ENCODE results near the gene SH3PXD2A.

The SH3PXD2A gene

GRCh38 chr10:103641326-103641725 is 214.1 kb downstream of the SH3PXD2A start:
- H3K4me1 ChIP-seq (ENCODE audit: control insufficient read depth in 1 of 2, insufficient read depth in 1 of 2, low read depth in 1 of 2, low read length in 1 of 2) = no peaks in the 10 kb centered on the region
- H3K9me3 ChIP-seq = no peaks in the 10 kb centered on the region
- no peak overlapping the region for H3K27ac ChIP-seq
- H3K27me3 ChIP-seq = peaks cover 4% of the 10 kb centered on the region
- TF ChIP-seq CTCF (IDR thresholded peaks at IDR 0.05) = no peak
- H3K4me3 ChIP-seq (ENCODE audit: low read depth in 1 of 2, low read length in 1 of 2) = no peak overlapping the region
- no peaks in the 10 kb centered on the region for H3K36me3 ChIP-seq

GRCh38 chr10:103640436-103641181 is 214.8 kb downstream of the SH3PXD2A start:
- no peak for TF ChIP-seq CTCF (IDR thresholded peaks at IDR 0.05)
- H3K9me3 ChIP-seq = no peaks in the 10 kb centered on the region
- peaks cover 4% of the 10 kb centered on the region for H3K27me3 ChIP-seq
- no peak overlapping the region for H3K4me3 ChIP-seq (ENCODE audit: low read depth in 1 of 2, low read length in 1 of 2)
- H3K4me1 ChIP-seq (ENCODE audit: control insufficient read depth in 1 of 2, insufficient read depth in 1 of 2, low read depth in 1 of 2, low read length in 1 of 2) = no peaks in the 10 kb centered on the region
- no peak overlapping the region for H3K27ac ChIP-seq
- no peaks in the 10 kb centered on the region for H3K36me3 ChIP-seq

- Histone ChIP-seq H3K4me3 (ENCODE audit: low read depth in 1 of 2, low read length in 1 of 2) (no peak overlapping the region), H3K27me3 (no peaks in the 10 kb centered on the region), H3K27ac (no peak overlapping the region), H3K36me3 (no peaks in the 10 kb centered on the region), H3K9me3 (no peaks in the 10 kb centered on the region), H3K4me1 (ENCODE audit: control insufficient read depth in 1 of 2, insufficient read depth in 1 of 2, low read depth in 1 of 2, low read length in 1 of 2) (no peaks in the 10 kb centered on the region)
- no peak for TF ChIP-seq CTCF (IDR thresholded peaks at IDR 0.05)
These were observed 216.4 kb downstream of the SH3PXD2A start for GRCh38 chr10:103638948-103639347.

DNA sequence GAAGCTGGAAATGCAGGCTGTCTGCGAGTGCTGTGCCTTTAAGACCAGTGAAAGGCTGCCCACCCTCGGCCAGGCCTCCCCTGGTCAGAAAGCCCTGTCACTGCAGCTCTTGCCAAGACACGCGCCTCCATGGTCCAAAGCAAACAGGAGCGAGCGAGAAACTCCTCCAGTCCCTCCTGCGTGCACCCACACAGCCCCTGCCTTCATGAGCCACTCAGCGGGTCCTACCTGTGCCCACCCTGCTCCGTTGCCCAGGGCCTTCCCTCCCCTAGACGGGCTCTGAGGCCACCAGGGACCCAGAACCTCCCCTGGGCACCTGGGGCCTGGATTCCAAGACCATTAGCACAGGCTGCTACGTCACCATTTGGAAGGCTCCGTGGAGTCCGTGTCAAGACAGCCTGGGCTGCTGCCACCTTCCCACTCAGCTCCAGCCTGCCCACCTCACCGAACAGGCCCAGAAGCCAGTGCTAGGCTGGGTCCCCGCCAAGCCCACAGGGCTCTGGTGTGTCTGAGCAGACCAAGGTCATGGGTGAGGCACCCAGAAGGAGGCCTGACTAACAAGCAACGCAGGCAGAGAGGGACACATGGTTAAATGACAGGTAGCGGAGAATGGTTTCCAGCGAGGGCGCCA is 217.3 kb downstream of the SH3PXD2A start:
- Histone ChIP-seq H3K36me3 (no peaks in the 10 kb centered on the region), H3K27ac (no peak overlapping the region), H3K4me1 (ENCODE audit: control insufficient read depth in 1 of 2, insufficient read depth in 1 of 2, low read depth in 1 of 2, low read length in 1 of 2) (no peaks in the 10 kb centered on the region), H3K4me3 (ENCODE audit: low read depth in 1 of 2, low read length in 1 of 2) (no peak overlapping the region), H3K9me3 (no peaks in the 10 kb centered on the region), H3K27me3 (no peaks in the 10 kb centered on the region)
- TF ChIP-seq CTCF (IDR thresholded peaks at IDR 0.05) = no peak

DNA sequence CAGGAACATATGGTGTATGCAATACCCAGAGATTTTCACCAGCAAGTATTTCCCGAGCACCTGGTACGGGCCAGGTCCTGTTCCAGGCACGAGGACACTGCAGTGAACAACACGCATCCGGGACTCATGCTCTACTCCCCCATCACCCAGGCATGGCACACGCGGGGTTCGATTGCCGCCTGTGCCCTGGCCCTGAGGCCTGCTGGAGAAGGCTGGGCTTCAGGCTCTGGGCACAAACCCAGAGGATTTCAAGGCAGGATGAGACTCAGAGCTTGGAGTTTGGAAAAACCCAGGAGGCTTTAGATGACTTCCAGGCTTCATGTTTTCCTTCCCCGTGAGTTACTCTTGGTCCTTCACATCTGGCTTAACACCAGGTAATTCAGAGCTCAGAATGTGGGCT is 218.4 kb downstream of the SH3PXD2A start:
- H3K4me3 ChIP-seq (ENCODE audit: low read depth in 1 of 2, low read length in 1 of 2) = no peak overlapping the region
- H3K9me3 ChIP-seq = no peaks in the 10 kb centered on the region
- no peaks in the 10 kb centered on the region for H3K4me1 ChIP-seq (ENCODE audit: control insufficient read depth in 1 of 2, insufficient read depth in 1 of 2, low read depth in 1 of 2, low read length in 1 of 2)
- no peak overlapping the region for H3K27ac ChIP-seq
- no peaks in the 10 kb centered on the region for H3K36me3 ChIP-seq
- H3K27me3 ChIP-seq = no peaks in the 10 kb centered on the region
- no peak for TF ChIP-seq CTCF (IDR thresholded peaks at IDR 0.05)

Data from neutrophil (primary cell).